Breast epithelium (tissue), 3 donors: Measurements from ENCODE around the gene BPI.

Experiments used
- POLR2AphosphoS5 ChIP-seq, 3 donors: sonication (generic); formaldehyde crosslinking; IDR thresholded peaks; one replicate each; pipeline ENCODE4 v1.6.1; 2017; ENCODE audit warnings: antibody characterized with exemption in 3 of 3
- TF ChIP-seq, protein P1 (sequence below), 3 donors: fragments of 450-650 bp; IDR thresholded peaks; one replicate each; pipeline ENCODE4 v1.5.1; 2016 to 2017; ENCODE audit warnings: antibody characterized with exemption in 3 of 3, mild to moderate bottlenecking in 3 of 3, moderate library complexity in 3 of 3

DNA sequence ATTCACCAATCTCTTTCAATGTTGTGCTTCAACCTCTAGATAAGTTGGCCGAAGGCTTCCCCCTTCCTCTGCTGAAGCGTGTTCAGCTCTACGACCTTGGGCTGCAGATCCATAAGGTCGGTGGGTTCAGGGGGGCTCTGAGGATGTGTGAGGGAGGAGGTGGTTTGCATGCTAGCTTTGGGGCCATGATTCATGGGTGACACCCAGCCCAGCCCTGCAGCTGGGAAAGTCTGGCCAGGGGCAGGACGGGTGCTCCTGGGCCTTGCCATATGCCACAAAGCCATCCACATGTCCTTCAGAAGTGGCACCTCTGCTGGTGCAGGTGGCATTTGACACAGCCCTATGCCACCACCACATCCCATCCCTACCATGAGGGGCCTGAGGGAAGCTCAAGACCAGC, 69.9 kb downstream of the BPI start:
- TF ChIP-seq, protein P1, sequence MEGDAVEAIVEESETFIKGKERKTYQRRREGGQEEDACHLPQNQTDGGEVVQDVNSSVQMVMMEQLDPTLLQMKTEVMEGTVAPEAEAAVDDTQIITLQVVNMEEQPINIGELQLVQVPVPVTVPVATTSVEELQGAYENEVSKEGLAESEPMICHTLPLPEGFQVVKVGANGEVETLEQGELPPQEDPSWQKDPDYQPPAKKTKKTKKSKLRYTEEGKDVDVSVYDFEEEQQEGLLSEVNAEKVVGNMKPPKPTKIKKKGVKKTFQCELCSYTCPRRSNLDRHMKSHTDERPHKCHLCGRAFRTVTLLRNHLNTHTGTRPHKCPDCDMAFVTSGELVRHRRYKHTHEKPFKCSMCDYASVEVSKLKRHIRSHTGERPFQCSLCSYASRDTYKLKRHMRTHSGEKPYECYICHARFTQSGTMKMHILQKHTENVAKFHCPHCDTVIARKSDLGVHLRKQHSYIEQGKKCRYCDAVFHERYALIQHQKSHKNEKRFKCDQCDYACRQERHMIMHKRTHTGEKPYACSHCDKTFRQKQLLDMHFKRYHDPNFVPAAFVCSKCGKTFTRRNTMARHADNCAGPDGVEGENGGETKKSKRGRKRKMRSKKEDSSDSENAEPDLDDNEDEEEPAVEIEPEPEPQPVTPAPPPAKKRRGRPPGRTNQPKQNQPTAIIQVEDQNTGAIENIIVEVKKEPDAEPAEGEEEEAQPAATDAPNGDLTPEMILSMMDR (IDR thresholded peaks at IDR 0.05), result no peak
- no peak for TF ChIP-seq POLR2AphosphoS5 (IDR thresholded peaks at IDR 0.05)
